ENCODE measurements around the gene JARID2. TPM values are rescaled to one million over a fixed set of nuclear protein-coding genes. Genes with fewer than 3 reads are reported as not detected.

Gene JARID2
- polyA plus RNA-seq, 1 donor (not counting 4 experiments of a cell fraction or from before 2014, with no cell fraction given), result 11.0 TPM

DNA sequence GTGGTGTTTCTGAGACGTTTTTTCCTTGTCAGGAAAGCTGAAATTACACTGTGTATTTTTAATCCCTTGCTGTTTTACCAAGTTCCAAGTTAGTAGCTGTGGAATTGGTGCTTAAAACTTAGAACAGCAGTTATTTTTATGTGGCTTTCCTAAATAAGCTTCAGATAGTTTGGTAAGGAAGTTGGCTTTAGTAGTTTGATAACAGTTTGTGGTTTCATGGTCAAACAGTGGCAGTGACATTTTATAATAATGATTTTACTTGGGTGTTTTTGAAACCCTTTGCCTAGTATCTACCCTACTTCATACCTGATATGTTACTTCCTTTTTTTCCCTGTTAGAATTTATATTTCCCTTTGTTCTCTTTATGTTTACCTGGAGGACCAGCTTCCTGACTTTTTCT lies 164.9 kb downstream of the JARID2 start:
- no peaks in the 10 kb centered on the region for H4K20me1 ChIP-seq (ENCODE audit: control insufficient read depth, extremely low read depth, insufficient read depth, low read length)
- FAIRE-seq (no peak), DNase-seq (ENCODE audit: low read depth, low spot score) (no peak)
- dilution Hi-C loops (cut with MboI; ENCODE audit: extremely low pct_ligation_motif_present, low sequenced_read_pairs), result no loop called here
- H2AFZ ChIP-seq (ENCODE audit: control insufficient read depth, low read length), result no peak overlapping the region
- no peaks in the 10 kb centered on the region for H3K27me3 ChIP-seq (ENCODE audit: control insufficient read depth, extremely low read depth, insufficient read depth, low read length)
- no peak overlapping the region for H3K4me3 ChIP-seq (ENCODE audit: control insufficient read depth in 2 of 3, extremely low read depth in 1 of 3, insufficient read depth in 2 of 3, low read depth in 1 of 3, low read length in 3 of 3)
- TF ChIP-seq, protein P1, sequence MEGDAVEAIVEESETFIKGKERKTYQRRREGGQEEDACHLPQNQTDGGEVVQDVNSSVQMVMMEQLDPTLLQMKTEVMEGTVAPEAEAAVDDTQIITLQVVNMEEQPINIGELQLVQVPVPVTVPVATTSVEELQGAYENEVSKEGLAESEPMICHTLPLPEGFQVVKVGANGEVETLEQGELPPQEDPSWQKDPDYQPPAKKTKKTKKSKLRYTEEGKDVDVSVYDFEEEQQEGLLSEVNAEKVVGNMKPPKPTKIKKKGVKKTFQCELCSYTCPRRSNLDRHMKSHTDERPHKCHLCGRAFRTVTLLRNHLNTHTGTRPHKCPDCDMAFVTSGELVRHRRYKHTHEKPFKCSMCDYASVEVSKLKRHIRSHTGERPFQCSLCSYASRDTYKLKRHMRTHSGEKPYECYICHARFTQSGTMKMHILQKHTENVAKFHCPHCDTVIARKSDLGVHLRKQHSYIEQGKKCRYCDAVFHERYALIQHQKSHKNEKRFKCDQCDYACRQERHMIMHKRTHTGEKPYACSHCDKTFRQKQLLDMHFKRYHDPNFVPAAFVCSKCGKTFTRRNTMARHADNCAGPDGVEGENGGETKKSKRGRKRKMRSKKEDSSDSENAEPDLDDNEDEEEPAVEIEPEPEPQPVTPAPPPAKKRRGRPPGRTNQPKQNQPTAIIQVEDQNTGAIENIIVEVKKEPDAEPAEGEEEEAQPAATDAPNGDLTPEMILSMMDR (optimal IDR thresholded peaks at IDR 0.05 in 1 of 3, IDR thresholded peaks at IDR 0.05 in 1 of 3, conservative IDR thresholded peaks at IDR 0.05 in 1 of 3; ENCODE audit: extremely low read depth in 1 of 3, insufficient read depth in 2 of 3, low read length in 3 of 3), result no peak
- TF ChIP-seq EZH2 (IDR thresholded peaks at IDR 0.05; ENCODE audit: low read length), result no peak
- peaks cover 9% of the 10 kb centered on the region for H3K4me1 ChIP-seq (ENCODE audit: control insufficient read depth, extremely low read depth, insufficient read depth, low read length)
- no peaks in the 10 kb centered on the region for H3K9me3 ChIP-seq (ENCODE audit: control insufficient read depth, low read depth, low read length)
- peaks cover 0 to 1% of the 10 kb centered on the region in 2 experiments for H3K36me3 ChIP-seq (ENCODE audit: control insufficient read depth in 2 of 2, extremely low read depth in 1 of 2, insufficient read depth in 2 of 2, low read length in 2 of 2)
- no peak overlapping the region for H3K9ac ChIP-seq (ENCODE audit: control insufficient read depth, extremely low read depth, insufficient read depth, low read length)
- H3K4me2 ChIP-seq (ENCODE audit: control insufficient read depth, extremely low read depth, insufficient read depth, low read depth, low read length), result no peak overlapping the region
- H3K9me1 ChIP-seq (ENCODE audit: control insufficient read depth, extremely low read depth, insufficient read depth, low read length), result no peaks in the 10 kb centered on the region
- H3K27ac ChIP-seq (ENCODE audit: control insufficient read depth, insufficient read depth, low read length), result no peak overlapping the region
- H3K79me2 ChIP-seq (ENCODE audit: control insufficient read depth, insufficient read depth, low read length), result peaks cover 58% of the 10 kb centered on the region

DNA sequence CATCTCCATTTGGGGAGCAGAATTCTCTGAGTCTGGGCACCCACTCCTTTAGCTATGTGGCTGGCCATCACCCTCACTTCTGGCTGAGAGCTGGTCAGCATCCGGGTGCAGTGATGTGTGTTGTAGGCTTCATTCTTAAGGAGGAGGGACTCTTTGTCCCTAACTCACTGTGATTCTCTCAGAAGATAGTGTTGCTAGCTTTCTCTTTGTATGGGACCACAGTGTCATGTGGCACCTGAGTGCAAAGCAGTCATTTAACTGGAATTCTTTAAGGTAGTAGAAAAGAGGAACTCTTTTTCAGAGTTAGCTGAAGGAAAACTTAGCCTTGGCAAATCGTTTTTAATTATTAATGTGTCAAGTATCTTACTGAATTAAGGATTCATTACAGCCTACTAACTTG lies 165.9 kb downstream of the JARID2 start:
- Histone ChIP-seq H3K27ac (ENCODE audit: control insufficient read depth, insufficient read depth, low read length) (no peak overlapping the region), H3K27me3 (ENCODE audit: control insufficient read depth, extremely low read depth, insufficient read depth, low read length) (no peaks in the 10 kb centered on the region), H3K36me3 (ENCODE audit: control insufficient read depth in 2 of 2, extremely low read depth in 1 of 2, insufficient read depth in 2 of 2, low read length in 2 of 2) (peaks cover 0 to 1% of the 10 kb centered on the region in 2 experiments), H3K4me1 (ENCODE audit: control insufficient read depth, extremely low read depth, insufficient read depth, low read length) (peaks cover 9% of the 10 kb centered on the region), H3K9ac (ENCODE audit: control insufficient read depth, extremely low read depth, insufficient read depth, low read length) (no peak overlapping the region), H4K20me1 (ENCODE audit: control insufficient read depth, extremely low read depth, insufficient read depth, low read length) (no peaks in the 10 kb centered on the region), H3K9me3 (ENCODE audit: control insufficient read depth, low read depth, low read length) (no peaks in the 10 kb centered on the region), H3K9me1 (ENCODE audit: control insufficient read depth, extremely low read depth, insufficient read depth, low read length) (no peaks in the 10 kb centered on the region), H3K4me2 (ENCODE audit: control insufficient read depth, extremely low read depth, insufficient read depth, low read depth, low read length) (no peak overlapping the region), H3K4me3 (ENCODE audit: control insufficient read depth in 2 of 3, extremely low read depth in 1 of 3, insufficient read depth in 2 of 3, low read depth in 1 of 3, low read length in 3 of 3) (no peak overlapping the region), H2AFZ (ENCODE audit: control insufficient read depth, low read length) (no peak overlapping the region), H3K79me2 (ENCODE audit: control insufficient read depth, insufficient read depth, low read length) (peaks cover 49% of the 10 kb centered on the region)
- DNase-seq (ENCODE audit: low read depth, low spot score) (no peak), FAIRE-seq (no peak)
- TF ChIP-seq, protein P1 (optimal IDR thresholded peaks at IDR 0.05 in 1 of 3, IDR thresholded peaks at IDR 0.05 in 1 of 3, conservative IDR thresholded peaks at IDR 0.05 in 1 of 3; ENCODE audit: extremely low read depth in 1 of 3, insufficient read depth in 2 of 3, low read length in 3 of 3), result no peak
- no peak for TF ChIP-seq EZH2 (IDR thresholded peaks at IDR 0.05; ENCODE audit: low read length)
- dilution Hi-C loops (cut with MboI; ENCODE audit: extremely low pct_ligation_motif_present, low sequenced_read_pairs), result no loop called here

Data from keratinocyte (primary cell).